HL-60 (cell line): ENCODE data around the gene SRSF7.

Source experiments
- DNase-seq, 2 experiments: peaks; one replicate each; pipeline ENCODE4 v3.0.0-alpha.2; 2010 to 2020; ENCODE audit warnings: low read depth in 1 of 2, low spot score in 1 of 2
- H3K27ac ChIP-seq: fragments of 250-450 bp; sonication (Bioruptor Pico); replicated peaks from 2 replicates; pipeline ENCODE4 v1.5.1; 2020; ENCODE audit warnings: mild to moderate bottlenecking, moderate library complexity
- H3K27me3 ChIP-seq: fragments of 250-450 bp; sonication (Bioruptor Pico); 2 replicates; pipeline ENCODE4 v1.5.1; 2021; ENCODE audit warnings: mild to moderate bottlenecking, moderate library complexity; ENCODE audit not compliant: insufficient read depth, poor library complexity, severe bottlenecking
- H3K4me3 ChIP-seq: replicated peaks from 2 replicates; pipeline ENCODE4 v1.5.1; 2011; ENCODE audit warnings: mild to moderate bottlenecking, control low read depth, low read length; ENCODE audit not compliant: insufficient read depth
- CTCF ChIP-seq: IDR thresholded peaks from one replicate; pipeline ENCODE4 v1.5.1; 2011; ENCODE audit warnings: low read length, control low read depth, inconsistent platforms; ENCODE audit not compliant: insufficient read depth
- GABPA ChIP-seq: IDR thresholded peaks from 2 replicates; pipeline ENCODE4 v1.6.1; 2012; ENCODE audit warnings: low read depth
- POLR2AphosphoS5 ChIP-seq: IDR thresholded peaks from 2 replicates; pipeline ENCODE4 v1.6.1; 2012; ENCODE audit warnings: low read depth
- REST ChIP-seq: IDR thresholded peaks from 2 replicates; pipeline ENCODE4 v1.6.1; 2012; ENCODE audit warnings: low read depth; ENCODE audit not compliant: insufficient replicate concordance
- SPI1 ChIP-seq: IDR thresholded peaks from 2 replicates; pipeline ENCODE4 v1.6.1; 2012; ENCODE audit warnings: low read depth, mild to moderate bottlenecking, borderline replicate concordance

SRSF7 gene

GRCh38 chr2:38791744-38792143 lies 40.6 kb upstream of the SRSF7 start:
- Histone ChIP-seq H3K4me3 (no peak overlapping the region), H3K27me3 (no peaks in the 10 kb centered on the region), H3K27ac (no peak overlapping the region)
- DNase-seq = peak in 1 of 2 experiments; percentile 9
- TF ChIP-seq CTCF = no peak
- no peak for TF ChIP-seq GABPA
- TF ChIP-seq SPI1 = peak; percentile 84
- no peak for TF ChIP-seq REST

- no peak overlapping the region for H3K27ac ChIP-seq
- TF ChIP-seq CTCF (no peak), POLR2AphosphoS5 (no peak), SPI1 (no peak), GABPA (no peak), REST (no peak)
- no peak for DNase-seq
- no peaks in the 10 kb centered on the region for H3K27me3 ChIP-seq
- H3K4me3 ChIP-seq = no peak overlapping the region
Observed at GRCh38 chr2:38789691-38790090, 38.5 kb upstream of the SRSF7 start.

GRCh38 chr2:38788306-38788705 lies 37.1 kb upstream of the SRSF7 start:
- no peak for TF ChIP-seq REST
- no peak for TF ChIP-seq CTCF
- no peak for TF ChIP-seq POLR2AphosphoS5
- TF ChIP-seq SPI1 = no peak
- no peak for TF ChIP-seq GABPA
- no peak for DNase-seq
- Histone ChIP-seq H3K27ac (no peak overlapping the region), H3K27me3 (no peaks in the 10 kb centered on the region), H3K4me3 (no peak overlapping the region)
